Activated naive CD4-positive, alpha-beta T cell treated with anti-CD3 and anti-CD28 coated beads, Interleukin-2, amount 50 U/mL, for 24 hours (primary cell): ENCODE results near the gene ADGRD1.

ENCODE experiments used
- H3K27ac Mint-ChIP-seq: one replicate; pipeline ENCODE4 v1.8.0; 2021; ENCODE audit warnings: mild to moderate bottlenecking, mixed read lengths
- H3K27me3 Mint-ChIP-seq: one replicate; pipeline ENCODE4 v1.8.0; 2021; ENCODE audit warnings: mixed read lengths
- H3K36me3 Mint-ChIP-seq: one replicate; pipeline ENCODE4 v1.8.0; 2021; ENCODE audit warnings: mixed read lengths
- H3K4me1 Mint-ChIP-seq: one replicate; pipeline ENCODE4 v1.8.0; 2021; ENCODE audit warnings: mixed read lengths
- H3K4me3 Mint-ChIP-seq: one replicate; pipeline ENCODE4 v1.8.0; 2021; ENCODE audit warnings: mild to moderate bottlenecking, mixed read lengths
- H3K9me3 Mint-ChIP-seq: one replicate; pipeline ENCODE4 v1.8.0; 2021; ENCODE audit warnings: mixed read lengths

The ADGRD1 gene

DNA sequence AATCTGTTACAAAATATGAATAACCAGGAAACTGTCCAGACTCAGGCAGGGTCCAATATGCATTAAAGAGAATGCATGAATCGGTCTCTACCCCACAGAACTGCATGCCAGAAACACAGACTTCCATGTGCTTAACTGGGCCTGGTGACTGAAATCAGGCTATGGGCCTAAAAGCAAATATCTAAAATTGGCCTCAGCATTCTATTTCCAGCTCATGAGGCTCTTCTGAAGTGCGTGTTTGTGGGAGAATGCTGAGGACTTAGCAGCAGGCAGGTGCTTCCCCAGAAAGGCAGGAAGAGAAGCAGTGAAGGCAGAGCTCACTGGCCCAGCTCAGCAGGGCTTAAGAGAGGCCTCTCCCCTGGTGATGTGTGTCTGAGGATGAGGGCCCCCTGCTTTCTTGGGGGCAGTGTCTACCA lies 48.5 kb downstream of the ADGRD1 start:
- no peaks in the 10 kb centered on the region for H3K4me1 Mint-ChIP-seq
- H3K27me3 Mint-ChIP-seq = no peaks in the 10 kb centered on the region
- H3K36me3 Mint-ChIP-seq = no peaks in the 10 kb centered on the region
- H3K4me3 Mint-ChIP-seq = no peak overlapping the region
- H3K27ac Mint-ChIP-seq = no peak overlapping the region
- H3K9me3 Mint-ChIP-seq = no peaks in the 10 kb centered on the region

DNA sequence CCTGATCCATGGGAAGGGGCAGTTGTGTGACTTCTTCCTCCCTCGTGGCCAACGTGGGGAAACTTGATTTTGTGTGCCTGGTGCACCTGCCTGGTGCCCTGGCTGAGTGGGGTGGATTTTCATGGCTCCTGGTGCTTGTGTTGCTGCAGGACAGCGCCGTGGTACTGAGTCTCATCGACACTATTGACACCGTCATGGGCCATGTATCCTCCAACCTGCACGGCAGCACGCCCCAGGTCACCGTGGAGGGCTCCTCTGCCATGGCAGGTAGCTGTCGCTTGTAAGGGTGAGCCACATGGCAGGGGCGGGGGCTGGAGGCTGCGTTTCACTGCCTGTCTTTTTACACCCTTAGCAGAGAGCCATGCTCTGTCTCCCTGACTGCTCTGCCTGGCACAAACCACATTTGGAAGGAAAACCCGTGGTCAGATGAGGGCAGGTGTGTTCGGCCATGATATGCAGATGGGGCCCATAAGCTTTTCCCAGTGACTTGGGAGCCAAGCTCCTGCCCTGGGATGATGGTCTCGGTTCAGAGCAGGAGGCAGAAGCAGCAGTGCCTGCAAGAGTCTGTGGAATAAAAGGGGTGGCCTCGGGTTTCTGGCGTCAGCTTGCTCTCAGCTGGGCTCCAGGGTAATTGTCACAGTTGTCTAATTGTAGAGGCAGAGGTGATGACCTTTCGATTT lies 49.5 kb downstream of the ADGRD1 start:
- Mint-ChIP-seq H3K9me3 (no peaks in the 10 kb centered on the region), H3K27me3 (no peaks in the 10 kb centered on the region), H3K4me3 (no peak overlapping the region), H3K36me3 (no peaks in the 10 kb centered on the region), H3K27ac (no peak overlapping the region), H3K4me1 (no peaks in the 10 kb centered on the region)

- H3K27me3 Mint-ChIP-seq = no peaks in the 10 kb centered on the region
- H3K4me3 Mint-ChIP-seq = peak overlapping the region; percentile 33
- H3K36me3 Mint-ChIP-seq = no peaks in the 10 kb centered on the region
- no peaks in the 10 kb centered on the region for H3K4me1 Mint-ChIP-seq
- H3K27ac Mint-ChIP-seq = no peak overlapping the region
- no peaks in the 10 kb centered on the region for H3K9me3 Mint-ChIP-seq
These were observed 50.0 kb downstream of the ADGRD1 start for GRCh38 chr12:131003716-131004045.

- peak overlapping the region; percentile 33 for H3K4me3 Mint-ChIP-seq
- H3K27ac Mint-ChIP-seq = no peak overlapping the region
- H3K4me1 Mint-ChIP-seq = no peaks in the 10 kb centered on the region
- no peaks in the 10 kb centered on the region for H3K9me3 Mint-ChIP-seq
- no peaks in the 10 kb centered on the region for H3K27me3 Mint-ChIP-seq
- H3K36me3 Mint-ChIP-seq = no peaks in the 10 kb centered on the region
These were observed 50.5 kb downstream of the ADGRD1 start for GRCh38 chr12:131004166-131004565.

- no peak overlapping the region for H3K27ac Mint-ChIP-seq
- peaks cover 1% of the 10 kb centered on the region for H3K27me3 Mint-ChIP-seq
- H3K9me3 Mint-ChIP-seq = no peaks in the 10 kb centered on the region
- H3K4me1 Mint-ChIP-seq = no peaks in the 10 kb centered on the region
- H3K4me3 Mint-ChIP-seq = no peak overlapping the region
- H3K36me3 Mint-ChIP-seq = no peaks in the 10 kb centered on the region
These were observed 51.7 kb downstream of the ADGRD1 start for GRCh38 chr12:131005161-131006035.

GRCh38 chr12:131006036-131006735 lies 52.5 kb downstream of the ADGRD1 start:
- H3K4me3 Mint-ChIP-seq = no peak overlapping the region
- H3K4me1 Mint-ChIP-seq = no peaks in the 10 kb centered on the region
- H3K36me3 Mint-ChIP-seq = no peaks in the 10 kb centered on the region
- H3K27me3 Mint-ChIP-seq = peaks cover 3% of the 10 kb centered on the region
- no peaks in the 10 kb centered on the region for H3K9me3 Mint-ChIP-seq
- H3K27ac Mint-ChIP-seq = no peak overlapping the region

DNA sequence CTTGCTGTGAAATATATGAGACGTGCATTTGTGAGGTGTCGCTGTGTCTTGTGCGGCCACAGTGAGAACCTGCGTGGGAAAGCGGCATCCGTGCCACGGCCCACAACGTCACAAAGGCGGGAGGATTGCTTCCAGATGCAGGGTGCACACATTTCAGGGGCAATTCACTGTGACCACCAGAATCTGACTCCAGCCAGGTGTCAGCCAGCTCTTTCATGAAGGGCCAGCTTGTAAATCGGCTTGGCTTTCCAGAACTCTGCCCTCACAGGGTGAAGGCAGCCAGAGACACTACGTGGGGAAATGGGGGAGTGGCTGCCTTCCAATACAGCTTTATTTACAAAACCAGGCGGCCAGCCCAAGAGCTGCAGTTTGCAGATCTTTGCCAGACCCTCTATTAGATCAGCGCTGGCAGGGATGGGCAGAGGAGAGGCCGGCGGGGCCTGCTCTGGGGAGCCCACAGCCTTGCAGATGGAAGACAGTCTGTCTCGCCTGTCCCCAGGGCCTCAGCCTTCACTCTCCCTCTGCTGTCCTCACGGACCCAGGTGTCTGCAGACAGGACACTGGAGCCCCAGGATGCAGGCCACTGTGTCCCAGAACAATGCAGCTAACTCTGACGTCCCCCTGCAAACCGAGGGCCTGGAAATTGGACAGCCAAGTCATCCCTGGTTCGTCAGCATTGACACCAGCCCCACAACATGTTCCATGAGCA lies 53.5 kb downstream of the ADGRD1 start:
- no peak overlapping the region for H3K27ac Mint-ChIP-seq
- no peaks in the 10 kb centered on the region for H3K4me1 Mint-ChIP-seq
- H3K36me3 Mint-ChIP-seq = no peaks in the 10 kb centered on the region
- no peak overlapping the region for H3K4me3 Mint-ChIP-seq
- H3K9me3 Mint-ChIP-seq = no peaks in the 10 kb centered on the region
- peaks cover 3% of the 10 kb centered on the region for H3K27me3 Mint-ChIP-seq

GRCh38 chr12:131007740-131008117 lies 54.0 kb downstream of the ADGRD1 start:
- Mint-ChIP-seq H3K9me3 (no peaks in the 10 kb centered on the region), H3K4me1 (no peaks in the 10 kb centered on the region), H3K27ac (no peak overlapping the region), H3K27me3 (peaks cover 3% of the 10 kb centered on the region), H3K4me3 (no peak overlapping the region), H3K36me3 (no peaks in the 10 kb centered on the region)

GRCh38 chr12:131008131-131008912 lies 54.6 kb downstream of the ADGRD1 start:
- H3K9me3 Mint-ChIP-seq = no peaks in the 10 kb centered on the region
- no peaks in the 10 kb centered on the region for H3K4me1 Mint-ChIP-seq
- no peak overlapping the region for H3K4me3 Mint-ChIP-seq
- H3K36me3 Mint-ChIP-seq = no peaks in the 10 kb centered on the region
- peaks cover 3% of the 10 kb centered on the region for H3K27me3 Mint-ChIP-seq
- H3K27ac Mint-ChIP-seq = no peak overlapping the region

- H3K9me3 Mint-ChIP-seq = no peaks in the 10 kb centered on the region
- H3K36me3 Mint-ChIP-seq = no peaks in the 10 kb centered on the region
- no peak overlapping the region for H3K27ac Mint-ChIP-seq
- H3K27me3 Mint-ChIP-seq = peaks cover 3% of the 10 kb centered on the region
- H3K4me1 Mint-ChIP-seq = no peaks in the 10 kb centered on the region
- no peak overlapping the region for H3K4me3 Mint-ChIP-seq
These were observed 55.2 kb downstream of the ADGRD1 start for GRCh38 chr12:131008913-131009270.

DNA sequence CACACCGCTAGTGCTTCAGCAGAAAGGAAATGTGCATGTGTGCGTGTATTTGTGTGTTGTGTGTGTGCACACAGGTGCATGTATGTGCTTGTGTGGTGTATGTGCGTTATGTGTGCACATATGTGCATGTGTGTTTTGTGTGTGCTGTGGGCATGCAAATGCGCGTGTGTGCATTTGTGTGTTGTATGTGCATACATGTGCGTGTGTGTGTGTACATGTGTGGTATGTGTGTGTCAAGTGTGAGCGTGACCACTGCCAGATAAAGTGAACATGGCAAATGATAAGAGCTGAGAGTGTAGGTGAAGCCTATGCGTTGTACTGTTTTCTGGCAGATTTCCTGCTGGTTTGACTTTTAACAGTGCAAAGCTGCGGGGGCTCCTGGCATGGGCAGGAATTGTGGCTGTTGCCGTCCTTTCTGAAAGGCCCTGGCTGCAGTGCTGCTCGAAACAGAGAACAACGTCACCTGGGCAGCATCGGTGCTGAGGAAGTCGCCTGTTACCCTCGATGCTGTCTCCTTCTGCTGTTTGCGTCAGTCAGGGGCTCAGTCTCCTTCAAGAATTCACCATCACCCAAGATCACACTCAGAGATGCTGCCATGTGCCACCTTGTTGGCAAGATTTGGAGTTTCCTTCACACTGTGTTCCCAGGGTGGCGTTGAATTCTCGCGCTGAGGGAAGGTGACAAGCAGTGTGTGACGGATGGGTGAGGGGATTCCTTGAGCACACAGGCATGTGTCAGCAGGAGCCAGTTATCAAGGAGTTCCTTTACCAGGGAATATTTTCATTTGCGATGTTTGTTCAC lies 56.1 kb downstream of the ADGRD1 start:
- Mint-ChIP-seq H3K27ac (no peak overlapping the region), H3K27me3 (peaks cover 3% of the 10 kb centered on the region), H3K9me3 (no peaks in the 10 kb centered on the region), H3K4me3 (no peak overlapping the region), H3K4me1 (no peaks in the 10 kb centered on the region), H3K36me3 (no peaks in the 10 kb centered on the region)

GRCh38 chr12:131010396-131011131 lies 56.9 kb downstream of the ADGRD1 start:
- H3K27ac Mint-ChIP-seq = no peak overlapping the region
- no peaks in the 10 kb centered on the region for H3K36me3 Mint-ChIP-seq
- H3K27me3 Mint-ChIP-seq = peaks cover 3% of the 10 kb centered on the region
- no peaks in the 10 kb centered on the region for H3K9me3 Mint-ChIP-seq
- H3K4me1 Mint-ChIP-seq = no peaks in the 10 kb centered on the region
- no peak overlapping the region for H3K4me3 Mint-ChIP-seq

GRCh38 chr12:131011165-131012079 lies 57.7 kb downstream of the ADGRD1 start:
- Mint-ChIP-seq H3K36me3 (no peaks in the 10 kb centered on the region), H3K4me3 (no peak overlapping the region)

More at GRCh38 chr12:131011165-131012079, 57.7 kb downstream of the ADGRD1 start:
- Mint-ChIP-seq H3K27ac (no peak overlapping the region), H3K4me1 (no peaks in the 10 kb centered on the region), H3K9me3 (no peaks in the 10 kb centered on the region), H3K27me3 (peaks cover 3% of the 10 kb centered on the region)
